ENCODE measurements around the gene BCL2L1. TPM values are rescaled to one million over a fixed set of nuclear protein-coding genes. Genes with fewer than 3 reads are reported as not detected.

The BCL2L1 gene
- total and polyA plus RNA-seq, 10 of the 15 experiments (the other 5 are each of a cell fraction or from before 2014, with no cell fraction given): 0.63 to 67.7 (median 43.6) TPM

- H3K27me3 ChIP-seq (replicated peaks in 1 of 2; ENCODE audit: control insufficient read depth in 2 of 2, insufficient read depth in 2 of 2, low read length in 1 of 2): no peaks in the 10 kb centered on the region
- RAD21 ChIA-PET (ENCODE audit: unreplicated experiment): interaction anchor here (0.6 to 4.3 kb wide), 7 partner anchors 11 to 112 kb away, joined by 3 to 46 read pairs (median 4); no protein-coding TSS in a partner anchor
- no peak overlapping the region for H3K4me2 ChIP-seq (ENCODE audit: control insufficient read depth, insufficient read depth)
- H3K9me3 ChIP-seq (replicated peaks; ENCODE audit: control insufficient read depth, insufficient read depth, low read length): no peaks in the 10 kb centered on the region
- H3K27ac ChIP-seq (ENCODE audit: control insufficient read depth, insufficient read depth): no peak overlapping the region
- H3K9ac ChIP-seq (ENCODE audit: control insufficient read depth, insufficient read depth, low read length): no peak overlapping the region
- H3K4me3 ChIP-seq: no peak overlapping the region
- intact Hi-C loops (cut with micrococcal nuclease; ENCODE audit: unreplicated experiment) (no loop called here), in situ Hi-C loops (cut with MboI) (no loop called here)
- no peaks in the 10 kb centered on the region for H4K20me1 ChIP-seq (ENCODE audit: control insufficient read depth, insufficient read depth)
- 56% methylated on average over 11 of the region's 14 CpGs for WGBS (ENCODE audit: insufficient coverage, insufficient replicate concordance, low lambda C conversion rate, missing lambda C conversion rate)
- POLR2A ChIA-PET: interaction anchor here (0.7 to 2.0 kb wide), 5 partner anchors 28 to 90 kb away, joined by 4 to 13 read pairs (median 5); no protein-coding TSS in a partner anchor
- FAIRE-seq: no peak
- TF ChIP-seq STAT3 (IDR thresholded peaks at IDR 0.05; ENCODE audit: low read depth, low read length): no peak
- TF ChIP-seq RFX5 (IDR thresholded peaks at IDR 0.05; ENCODE audit: low read depth, low read length): no peak
- no peak for TF ChIP-seq USF2 (IDR thresholded peaks at IDR 0.05; ENCODE audit: borderline replicate concordance, low read depth, low read length)
- no peak for TF ChIP-seq SUPT20H (IDR thresholded peaks at IDR 0.05; ENCODE audit: borderline replicate concordance, control insufficient read depth, low read depth, low read length)
- no peak for TF ChIP-seq ZNF384 (IDR thresholded peaks at IDR 0.05; ENCODE audit: borderline replicate concordance, low read depth, low read length)
- no peak for TF ChIP-seq CUX1 (IDR thresholded peaks at IDR 0.05; ENCODE audit: insufficient replicate concordance, low read depth, low read length)
- TF ChIP-seq ZZZ3 (IDR thresholded peaks at IDR 0.05; ENCODE audit: control insufficient read depth, insufficient read length, low read depth): no peak
- TF ChIP-seq PKNOX1 (IDR thresholded peaks at IDR 0.05): no peak
- H3K4me1 ChIP-seq (ENCODE audit: control insufficient read depth, insufficient read depth, low read length): no peaks in the 10 kb centered on the region
- H3K36me3 ChIP-seq (ENCODE audit: control insufficient read depth in 2 of 2, insufficient read depth in 2 of 2, low read length in 1 of 2): no peaks in the 10 kb centered on the region
- CTCF ChIA-PET: interaction anchor here (0.6 to 4.7 kb wide), 34 partner anchors 10 to 275 kb away, joined by 3 to 85 read pairs (median 6); partner anchors contain the start of genes BCL2L1 and TPX2
- SMC1A ChIA-PET (ENCODE audit: uncharacterized antibody, unreplicated experiment): interaction anchor here (0.8 to 5.8 kb wide), 10 partner anchors 22 to 181 kb away, joined by 3 to 34 read pairs (median 5); partner anchors contain the start of gene BCL2L1
- BruUV-seq (replicated peaks): no TSS peak
- no peak overlapping the region for H2AFZ ChIP-seq (ENCODE audit: control insufficient read depth, low read depth, low read length)
- H3K79me2 ChIP-seq (ENCODE audit: control insufficient read depth, insufficient read depth, low read length): no peaks in the 10 kb centered on the region
- no peak for ATAC-seq
- no peak for DNase-seq (ENCODE audit: low read depth, low spot score)
These were observed 89.2 kb downstream of the BCL2L1 start for GRCh38 chr20:31633339-31633914.
